A549 (cell line): ENCODE measurements around the gene SLC2A14.

Experiments used
- CBX8 ChIP-seq: fragments of 200-600 bp; sonication (generic); IDR thresholded peaks from 2 replicates; pipeline ENCODE4 v1.6.1; 2016
- ESRRA ChIP-seq: fragments of 150-350 bp; IDR thresholded peaks from 2 replicates; pipeline ENCODE4 v1.6.1; 2014; ENCODE audit warnings: mild to moderate bottlenecking, low read length, borderline replicate concordance
- FOXS1 ChIP-seq: fragments of 250-450 bp; sonication (Bioruptor Pico); IDR thresholded peaks from 2 replicates; pipeline ENCODE4 v1.5.0; 2020; ENCODE audit warnings: mild to moderate bottlenecking, moderate library complexity
- HDAC2 ChIP-seq: fragments of 200-600 bp; sonication (generic); IDR thresholded peaks from 2 replicates; pipeline ENCODE4 v1.6.1; 2016
- HOXA7 ChIP-seq: fragments of 250-450 bp; sonication (Bioruptor Pico); IDR thresholded peaks from 2 replicates; pipeline ENCODE4 v1.5.0; 2020; ENCODE audit warnings: mild to moderate bottlenecking, moderate library complexity
- MAFK ChIP-seq: fragments of 450-650 bp; IDR thresholded peaks from 2 replicates; pipeline ENCODE4 v1.6.1; 2014; ENCODE audit not compliant: partially characterized antibody
- MAZ ChIP-seq: fragments of 150-350 bp; IDR thresholded peaks from 2 replicates; pipeline ENCODE4 v1.6.1; 2014; ENCODE audit warnings: antibody characterized with exemption, low read depth, low read length, borderline replicate concordance
- POLR2AphosphoS2 ChIP-seq: conservative IDR thresholded peaks from 2 replicates; pipeline ENCODE4 v1.6.1; 2012; ENCODE audit warnings: low read length, improper control_type of control experiment, inconsistent platforms
- ZNF302 ChIP-seq: fragments of 250-450 bp; sonication (Bioruptor Pico); IDR thresholded peaks from 2 replicates; pipeline ENCODE4 v1.9.0; 2021; ENCODE audit warnings: inconsistent platforms, mild to moderate bottlenecking, moderate library complexity
- TF ChIP-seq, protein P1 (sequence below): fragments of >200 bp; sonication (Bioruptor Twin); formaldehyde crosslinking; IDR thresholded peaks from 3 replicates; pipeline ENCODE4 v1.5.1; 2016

DNA sequence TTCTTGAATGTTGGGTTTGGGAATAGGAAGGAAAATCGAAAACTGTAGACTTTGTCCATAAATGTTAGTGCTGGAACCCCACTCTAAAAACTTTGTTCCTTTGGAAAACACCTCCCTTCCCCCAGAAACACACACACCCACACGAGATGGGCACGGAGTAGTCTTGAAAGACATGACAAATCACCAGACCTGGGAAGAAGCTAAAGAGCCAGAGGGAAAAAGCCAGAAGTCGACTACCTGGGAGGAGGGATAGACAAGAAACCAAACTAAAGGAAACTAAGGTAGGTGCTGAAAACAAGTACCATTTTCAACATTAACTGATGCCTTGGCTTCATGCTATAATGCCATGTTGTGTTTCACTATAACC lies 84.4 kb downstream of the SLC2A14 start:
- TF ChIP-seq MAZ (no peak), HDAC2 (no peak), CBX8 (no peak), MAFK (no peak), ZNF302 (no peak), FOXS1 (CRISPR knock-in tag) (no peak), POLR2AphosphoS2 (no peak), HOXA7 (CRISPR knock-in tag) (no peak), ESRRA (no peak)
- TF ChIP-seq, protein P1, sequence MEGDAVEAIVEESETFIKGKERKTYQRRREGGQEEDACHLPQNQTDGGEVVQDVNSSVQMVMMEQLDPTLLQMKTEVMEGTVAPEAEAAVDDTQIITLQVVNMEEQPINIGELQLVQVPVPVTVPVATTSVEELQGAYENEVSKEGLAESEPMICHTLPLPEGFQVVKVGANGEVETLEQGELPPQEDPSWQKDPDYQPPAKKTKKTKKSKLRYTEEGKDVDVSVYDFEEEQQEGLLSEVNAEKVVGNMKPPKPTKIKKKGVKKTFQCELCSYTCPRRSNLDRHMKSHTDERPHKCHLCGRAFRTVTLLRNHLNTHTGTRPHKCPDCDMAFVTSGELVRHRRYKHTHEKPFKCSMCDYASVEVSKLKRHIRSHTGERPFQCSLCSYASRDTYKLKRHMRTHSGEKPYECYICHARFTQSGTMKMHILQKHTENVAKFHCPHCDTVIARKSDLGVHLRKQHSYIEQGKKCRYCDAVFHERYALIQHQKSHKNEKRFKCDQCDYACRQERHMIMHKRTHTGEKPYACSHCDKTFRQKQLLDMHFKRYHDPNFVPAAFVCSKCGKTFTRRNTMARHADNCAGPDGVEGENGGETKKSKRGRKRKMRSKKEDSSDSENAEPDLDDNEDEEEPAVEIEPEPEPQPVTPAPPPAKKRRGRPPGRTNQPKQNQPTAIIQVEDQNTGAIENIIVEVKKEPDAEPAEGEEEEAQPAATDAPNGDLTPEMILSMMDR = no peak
